ENCODE results near the gene RDM1.

RDM1 gene

DNA sequence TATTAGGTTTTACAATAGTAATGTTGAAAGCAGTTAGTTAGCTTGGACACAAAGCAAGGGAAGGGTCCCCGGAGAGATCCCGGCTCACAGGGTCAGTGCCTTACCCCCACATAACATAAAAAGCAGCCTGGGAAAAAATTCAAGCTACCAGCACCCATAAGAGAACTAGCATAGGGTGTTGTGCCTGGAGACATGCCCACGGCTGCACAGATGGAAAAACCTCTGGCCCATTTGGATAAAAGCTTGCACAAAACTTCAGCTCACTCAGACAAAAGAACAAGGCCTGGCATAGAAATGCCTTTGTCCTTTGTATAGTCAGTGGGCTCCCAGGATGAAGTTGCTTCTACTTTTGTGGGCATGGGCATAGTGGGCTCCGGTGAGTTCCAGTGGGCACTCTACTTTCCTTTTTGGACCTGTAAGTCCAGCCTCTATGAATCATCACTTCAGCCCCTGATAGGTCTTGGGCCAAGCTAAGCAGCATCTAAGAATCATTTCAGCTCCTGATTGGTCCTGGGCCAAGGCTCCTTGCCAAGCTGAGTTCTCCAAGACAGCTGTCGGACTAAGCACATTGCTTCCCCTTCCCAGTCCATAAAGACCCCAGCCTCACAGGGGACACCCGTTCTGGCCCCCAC, 1.3 kb upstream of the RDM1 start:
- DNase-seq = no peak

- no peak for DNase-seq
Observed at GRCh38 chr17:35927714-35928113, 2.9 kb downstream of the RDM1 start.

GRCh38 chr17:35923609-35924114, 6.9 kb downstream of the RDM1 start:
- DNase-seq = no peak

GRCh38 chr17:35920229-35920628, 10.3 kb downstream of the RDM1 start:
- DNase-seq = no peak

DNA sequence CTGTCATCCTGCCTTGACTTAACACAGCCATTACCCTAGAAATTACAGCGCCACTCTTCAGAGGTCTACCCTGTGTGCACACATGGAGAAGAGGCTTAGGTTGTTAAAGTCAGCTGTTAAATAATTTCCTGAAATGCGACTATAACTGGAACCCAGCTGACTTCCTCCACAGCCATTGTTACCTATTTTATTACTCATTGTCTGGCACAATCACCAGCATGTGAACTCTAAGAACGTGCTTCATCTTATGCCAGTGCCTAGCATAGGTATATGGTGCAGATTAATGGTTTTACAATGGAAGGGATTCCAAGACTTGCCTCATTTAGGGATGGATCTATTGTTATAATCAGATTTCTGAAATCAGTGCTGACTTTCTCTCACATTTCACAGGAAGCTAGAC, 11.9 kb downstream of the RDM1 start:
- no peak for DNase-seq

DNA sequence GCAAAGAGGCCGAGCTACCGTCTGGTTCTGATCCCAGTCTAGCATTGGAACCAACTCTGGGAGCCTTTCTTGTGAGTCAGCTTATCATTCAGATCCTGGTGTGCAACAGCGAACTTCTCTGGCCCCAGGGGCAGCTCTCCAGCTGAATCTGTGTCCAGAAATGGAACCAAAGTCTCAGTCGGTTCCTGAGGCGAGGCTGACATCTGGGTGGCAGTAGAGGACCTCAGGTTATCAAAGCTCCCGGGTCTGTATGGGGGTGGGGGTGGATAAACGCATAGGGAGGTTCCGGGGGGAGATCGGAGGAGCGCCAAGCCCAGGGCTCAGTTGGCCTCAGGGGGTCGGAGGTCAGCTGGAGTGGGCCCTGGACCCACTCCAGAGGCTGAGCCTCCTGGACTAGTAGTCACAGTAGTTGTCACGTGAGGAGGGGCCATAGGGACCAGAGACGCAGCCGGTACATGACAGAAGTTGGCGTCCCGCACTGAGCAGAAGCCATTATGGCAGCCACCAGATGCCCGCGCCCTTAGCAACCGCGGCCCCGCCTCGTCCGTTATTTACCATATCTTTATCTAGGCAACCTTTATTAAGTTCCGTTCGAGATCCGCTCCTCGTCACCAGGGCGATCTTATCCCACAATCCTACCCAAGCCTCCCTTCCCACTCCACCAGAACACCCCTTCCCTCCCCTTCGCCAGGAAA, 12.9 kb downstream of the RDM1 start:
- DNase-seq = no peak

DNA sequence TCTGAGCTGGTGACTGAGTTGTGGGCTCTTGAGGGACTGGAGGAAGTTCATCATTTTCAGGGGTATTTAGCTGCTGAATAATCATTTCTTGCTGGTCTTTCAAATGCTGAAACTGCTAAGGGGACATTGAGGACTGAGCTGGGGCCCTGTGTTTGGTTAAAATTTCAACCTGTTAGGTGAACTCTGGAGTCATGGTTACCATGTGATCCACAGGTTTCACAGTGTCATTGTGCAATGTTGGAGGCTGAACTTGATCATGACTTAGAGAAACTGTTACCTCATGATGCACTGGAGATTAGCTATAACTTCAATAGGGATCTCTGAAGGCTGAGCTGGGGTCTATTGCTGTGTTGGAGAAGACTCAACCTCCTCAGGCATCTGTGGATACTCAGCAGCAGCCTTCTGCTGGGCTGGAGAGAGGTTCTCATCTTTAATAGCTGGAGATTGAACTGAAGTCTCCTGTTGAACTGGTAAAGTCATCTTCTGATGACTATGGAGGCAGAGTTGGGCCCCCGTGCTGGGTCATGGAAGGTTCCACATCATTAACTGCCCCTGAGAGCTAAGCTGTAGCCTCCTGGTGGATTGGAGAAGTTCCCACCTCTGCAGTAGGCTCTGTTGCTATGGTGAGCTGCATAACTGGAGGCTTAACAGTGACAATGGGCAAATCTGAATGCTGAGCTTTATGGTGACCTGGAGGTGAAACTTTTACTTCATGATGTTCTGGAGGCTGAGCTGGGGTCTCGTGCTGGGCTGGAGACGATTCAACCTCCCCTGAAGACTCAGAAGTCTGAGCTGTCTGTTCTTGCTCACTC, 15.2 kb downstream of the RDM1 start:
- no peak for DNase-seq

- DNase-seq = no peak
Observed at GRCh38 chr17:35914354-35914753, 16.2 kb downstream of the RDM1 start.

DNA sequence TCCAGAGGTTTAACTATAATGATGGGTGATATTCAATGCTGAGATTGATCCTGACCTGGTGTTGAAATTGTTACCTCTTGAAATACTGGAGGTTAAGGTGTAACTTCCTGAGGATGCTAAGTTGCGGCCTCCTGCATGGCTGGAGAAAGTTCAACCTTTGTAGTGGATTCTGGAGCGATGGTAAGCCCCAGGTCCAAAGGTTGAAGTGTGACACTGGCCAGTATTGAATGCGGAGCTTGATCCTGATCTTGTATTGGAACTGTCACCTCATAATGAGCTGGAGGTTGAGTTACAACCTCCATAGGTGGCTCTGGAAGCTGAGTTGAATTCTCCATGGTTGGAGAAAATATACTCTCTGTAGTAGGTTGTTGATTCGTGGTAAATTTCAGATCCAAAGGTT, 17.0 kb downstream of the RDM1 start:
- no peak for DNase-seq

DNA sequence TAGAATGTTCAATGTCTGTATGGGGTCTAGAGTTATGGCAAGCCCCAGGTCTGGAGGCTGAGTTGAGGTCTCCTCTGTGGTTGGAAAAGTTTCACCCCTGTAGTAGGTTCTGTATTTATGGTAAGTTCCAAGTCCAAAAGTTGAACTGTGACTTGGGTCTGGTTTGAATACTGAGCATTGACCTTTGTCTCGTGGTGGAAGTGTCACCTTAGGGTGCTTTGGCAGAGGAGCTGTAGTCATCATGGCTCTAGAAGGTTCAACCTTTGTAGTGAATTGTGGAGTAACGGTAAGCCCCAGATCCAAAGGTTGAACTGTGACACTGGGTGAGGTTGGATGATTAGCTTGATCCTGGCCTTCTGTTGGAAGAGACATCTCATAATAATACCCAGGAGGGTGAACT, 17.6 kb downstream of the RDM1 start:
- DNase-seq = no peak

GRCh38 chr17:35912339-35912912, 18.1 kb downstream of the RDM1 start:
- DNase-seq = no peak

- DNase-seq = no peak
Observed at GRCh38 chr17:35909408-35909807, 21.2 kb downstream of the RDM1 start.

DNA sequence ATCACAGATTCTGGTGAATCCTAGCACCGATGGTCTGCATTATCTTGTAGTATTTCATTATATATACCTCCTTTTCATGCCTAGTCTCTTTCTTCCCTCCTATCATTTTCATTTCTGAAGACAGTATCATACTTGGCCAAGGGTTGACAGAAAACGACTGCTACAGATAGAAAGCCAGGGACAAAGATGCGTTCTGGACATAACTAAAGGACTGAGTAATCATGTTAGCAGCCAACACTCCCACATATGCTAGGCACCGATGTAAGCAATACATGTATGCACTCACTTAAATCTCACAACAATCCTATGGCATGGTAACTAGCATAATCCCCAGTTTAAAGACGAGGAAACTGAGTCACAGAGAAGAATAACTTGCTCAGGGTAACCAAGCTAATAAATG, 22.9 kb downstream of the RDM1 start:
- no peak for DNase-seq

DNA sequence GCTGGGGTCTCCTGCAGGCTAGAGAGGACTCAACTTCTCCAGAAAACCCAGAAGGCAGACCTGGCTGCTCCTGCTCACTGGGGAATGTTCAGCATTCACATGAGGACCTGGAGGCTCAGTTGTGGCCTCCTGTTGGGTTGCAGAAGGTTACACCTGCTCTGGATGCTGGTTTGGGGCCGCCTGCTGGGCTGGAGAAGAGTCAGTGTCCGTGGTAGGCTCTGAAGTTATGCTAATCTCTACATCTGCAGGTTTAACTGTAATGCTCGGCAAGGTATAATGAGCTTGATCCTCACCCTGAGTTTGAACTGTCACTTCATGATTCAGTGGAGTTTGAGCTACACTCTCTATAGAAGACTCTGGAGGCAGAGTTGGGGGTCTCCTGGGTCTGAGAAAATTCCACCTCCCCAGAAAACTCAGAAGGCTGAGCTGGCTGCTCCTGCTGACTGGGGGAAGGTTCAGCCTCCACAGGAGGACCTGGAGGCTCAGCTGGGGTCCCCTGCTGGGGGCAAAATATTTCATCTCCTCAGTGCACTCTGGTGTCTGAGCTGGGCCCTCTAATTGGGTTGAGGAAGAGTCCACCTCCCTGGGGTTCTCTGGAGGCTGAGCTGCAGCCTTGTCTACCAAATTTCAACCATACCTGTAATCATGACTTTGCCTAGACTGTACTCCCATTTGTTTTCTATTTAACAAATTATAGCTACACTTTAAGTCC, 23.5 kb downstream of the RDM1 start:
- DNase-seq = no peak

DNA sequence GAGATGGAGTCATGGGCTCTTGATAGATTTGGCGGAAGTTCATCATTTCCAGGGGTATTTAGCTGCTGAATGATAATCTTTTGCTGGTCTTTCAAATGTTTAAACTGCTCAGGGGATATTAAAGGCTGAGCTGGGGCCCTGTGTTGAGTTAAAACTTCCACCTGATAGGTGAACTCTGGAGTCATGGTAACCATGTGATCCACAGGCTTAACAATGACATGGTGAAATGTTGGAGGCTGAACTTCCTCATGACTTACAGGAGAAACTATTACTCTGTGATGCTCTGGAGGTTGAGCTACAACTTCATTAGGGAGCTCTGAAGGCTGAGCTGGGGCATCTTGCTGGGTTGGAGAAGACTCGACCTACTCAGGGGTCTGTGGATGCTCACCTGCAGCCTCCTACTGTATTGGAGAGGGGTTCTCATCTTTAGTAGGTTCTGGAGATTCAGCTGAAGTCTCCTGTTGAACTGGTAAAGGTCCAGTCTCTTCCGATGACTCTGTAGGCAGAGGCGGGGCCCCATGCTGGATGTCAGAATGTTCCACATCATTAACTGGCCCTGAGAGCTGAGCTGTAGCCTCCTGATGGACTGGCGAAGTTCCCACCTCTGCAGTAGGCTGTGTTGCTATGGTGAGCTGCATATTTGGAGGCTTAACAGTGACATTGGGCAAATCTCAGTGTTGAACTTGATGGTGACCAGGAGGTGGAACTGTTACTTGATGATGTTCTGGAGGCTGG, 24.2 kb downstream of the RDM1 start:
- no peak for DNase-seq

DNA sequence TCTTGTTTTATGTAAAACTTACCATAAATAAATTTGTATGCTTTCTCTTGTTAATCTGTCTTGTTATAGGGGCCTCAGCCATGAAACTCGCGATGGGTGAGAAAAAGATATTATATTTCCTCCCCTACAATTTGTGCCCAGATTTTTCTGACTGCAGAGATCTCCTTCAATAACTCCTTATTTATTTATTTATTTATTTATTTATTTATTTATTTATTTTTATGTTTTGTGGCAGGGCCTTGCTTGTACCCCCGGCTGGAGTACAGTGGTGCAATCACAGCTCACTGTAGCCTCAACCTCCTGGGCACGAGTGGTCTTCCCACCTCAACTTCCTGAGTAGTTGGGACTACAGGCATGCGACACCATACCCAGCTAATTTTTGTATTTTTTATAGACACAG, 27.1 kb downstream of the RDM1 start:
- DNase-seq = no peak

- DNase-seq = no peak
Observed at GRCh38 chr17:35901631-35902175, 28.9 kb downstream of the RDM1 start.

DNA sequence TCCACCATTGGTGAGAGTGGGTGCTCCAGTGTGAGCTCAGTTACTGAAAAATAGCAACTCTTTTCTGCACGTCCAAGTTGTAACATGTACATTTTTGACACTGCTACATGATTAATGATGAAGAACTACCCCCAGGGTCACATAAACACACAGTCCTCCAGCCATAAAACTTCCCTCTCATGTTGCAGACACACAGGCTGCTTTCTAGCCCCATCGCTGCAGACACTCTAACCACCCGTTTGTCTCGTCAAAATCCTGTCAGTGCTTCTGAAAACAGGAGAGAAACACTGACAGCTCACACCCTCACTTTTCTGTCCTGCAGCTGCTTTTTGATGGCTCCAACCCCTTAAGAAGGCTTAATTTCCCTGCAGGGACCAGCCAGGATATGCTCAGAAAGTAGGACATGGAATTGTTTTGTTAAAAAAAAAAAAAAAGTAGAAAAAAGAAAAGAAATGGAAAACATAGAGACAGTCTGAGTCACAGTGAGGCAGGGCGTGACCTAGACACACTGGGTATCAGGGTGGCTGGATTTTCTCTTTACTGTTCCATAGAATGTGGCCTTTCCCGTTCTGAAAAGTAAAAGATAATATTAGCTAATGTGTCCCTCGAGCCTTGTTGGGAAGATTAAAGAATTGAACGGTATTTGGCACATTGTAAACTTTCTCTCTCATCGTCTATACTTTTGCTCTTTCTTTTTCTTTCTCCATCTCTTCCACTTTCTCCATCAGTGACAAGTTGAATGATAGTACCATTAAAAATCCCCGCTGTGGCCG, 29.7 kb downstream of the RDM1 start:
- DNase-seq = no peak

GRCh38 chr17:35900280-35900679, 30.3 kb downstream of the RDM1 start:
- DNase-seq = no peak

GRCh38 chr17:35898283-35899070, 32.1 kb downstream of the RDM1 start:
- DNase-seq = no peak
